ENCODE results near the gene DNAJA2. TPM values are rescaled to one million over a fixed set of nuclear protein-coding genes. Genes with fewer than 3 reads are reported as not detected.
A peak's percentile ranks its signal among the peaks of the same experiment; 100 is the strongest.

DNAJA2 gene
- total and polyA plus RNA-seq, 8 donors = 7.5 to 80.6 (median 40.9) TPM

- Histone ChIP-seq H3K4me3 (no peak overlapping the region), H3K36me3 (peaks cover 23 to 93% (median 82%) of the 10 kb centered on the region in 4 donors), H3K9me3 (no peaks in the 10 kb centered on the region), H3K27ac (peak overlapping the region in 1 of 5 donors; percentile 14), H3K4me1 (peaks cover 8 to 23% (median 14%) of the 10 kb centered on the region in 4 donors), H3K27me3 (no peaks in the 10 kb centered on the region)
- WGBS, 5 donors = 87 to 93% (median 91%) methylated on average over 10 to 13 of the region's 13 CpGs
- intact Hi-C loops (cut with DNase I; ENCODE audit: low total_unique reads) = no loop called here
- DNase-seq = no peak
- TF ChIP-seq POLR2AphosphoS5 (IDR thresholded peaks at IDR 0.05) (no peak), EP300 (IDR thresholded peaks at IDR 0.05) (no peak), POLR2A (IDR thresholded peaks at IDR 0.05) (no peak), CTCF (IDR thresholded peaks at IDR 0.05) (no peak)
Measured at GRCh38 chr16:46926470-46927225, 46.8 kb downstream of the DNAJA2 start.

GRCh38 chr16:46924402-46924801 is 49.1 kb downstream of the DNAJA2 start:
- Histone ChIP-seq H3K9me3 (no peaks in the 10 kb centered on the region), H3K27ac (peak overlapping the region in 2 of 5 donors; percentile 7 to 36), H3K36me3 (peaks cover 21 to 86% (median 76%) of the 10 kb centered on the region in 4 donors), H3K4me1 (peaks cover 25 to 37% (median 26%) of the 10 kb centered on the region in 4 donors), H3K27me3 (no peaks in the 10 kb centered on the region), H3K4me3 (no peak overlapping the region)
- TF ChIP-seq EP300 (IDR thresholded peaks at IDR 0.05) = no peak
- TF ChIP-seq POLR2AphosphoS5 (IDR thresholded peaks at IDR 0.05) = no peak
- TF ChIP-seq POLR2A (IDR thresholded peaks at IDR 0.05) = no peak
- TF ChIP-seq CTCF (IDR thresholded peaks at IDR 0.05) = no peak
- intact Hi-C loops (cut with DNase I; ENCODE audit: low total_unique reads) = no loop called here
- no peak for DNase-seq
- 62 to 81% (median 74%) methylated on average over 6 of the region's 6 CpGs for WGBS, 5 donors

- Histone ChIP-seq H3K27me3 (no peaks in the 10 kb centered on the region), H3K27ac (peak overlapping the region in 3 of 5 donors; percentile 7 to 36 (median 18)), H3K4me3 (no peak overlapping the region), H3K36me3 (peaks cover 20 to 86% (median 72%) of the 10 kb centered on the region in 4 donors), H3K9me3 (no peaks in the 10 kb centered on the region), H3K4me1 (peaks cover 31 to 42% (median 32%) of the 10 kb centered on the region in 4 donors)
- DNase-seq = no peak
- WGBS, 5 donors = 68 to 76% (median 74%) methylated on average over 18 to 19 of the region's 19 CpGs
- no peak for TF ChIP-seq EP300 (IDR thresholded peaks at IDR 0.05)
- intact Hi-C loops (cut with DNase I; ENCODE audit: low total_unique reads) = no loop called here
Measured at GRCh38 chr16:46923513-46924295, 49.8 kb downstream of the DNAJA2 start.

GRCh38 chr16:46922239-46922638 is 51.2 kb downstream of the DNAJA2 start:
- TF ChIP-seq POLR2A (IDR thresholded peaks at IDR 0.05) = no peak
- TF ChIP-seq CTCF (IDR thresholded peaks at IDR 0.05) = no peak
- TF ChIP-seq POLR2AphosphoS5 (IDR thresholded peaks at IDR 0.05) = no peak
- TF ChIP-seq EP300 (IDR thresholded peaks at IDR 0.05) = no peak
- Histone ChIP-seq H3K27me3 (no peaks in the 10 kb centered on the region), H3K4me3 (no peak overlapping the region), H3K9me3 (no peaks in the 10 kb centered on the region), H3K27ac (peak overlapping the region in 4 of 5 donors; percentile 10 to 73 (median 41)), H3K36me3 (peaks cover 17 to 86% (median 69%) of the 10 kb centered on the region in 4 donors), H3K4me1 (peaks cover 35 to 48% (median 36%) of the 10 kb centered on the region in 4 donors)
- WGBS, 5 donors = 66 to 84% (median 75%) methylated on average over 8 to 10 of the region's 10 CpGs
- intact Hi-C loops (cut with DNase I; ENCODE audit: low total_unique reads) = no loop called here
- peak in 1 of 2 donors; percentile 72 for DNase-seq

Data from stomach (tissue), 9 donors.